ENCODE results near the gene SEMA4F.

DNA sequence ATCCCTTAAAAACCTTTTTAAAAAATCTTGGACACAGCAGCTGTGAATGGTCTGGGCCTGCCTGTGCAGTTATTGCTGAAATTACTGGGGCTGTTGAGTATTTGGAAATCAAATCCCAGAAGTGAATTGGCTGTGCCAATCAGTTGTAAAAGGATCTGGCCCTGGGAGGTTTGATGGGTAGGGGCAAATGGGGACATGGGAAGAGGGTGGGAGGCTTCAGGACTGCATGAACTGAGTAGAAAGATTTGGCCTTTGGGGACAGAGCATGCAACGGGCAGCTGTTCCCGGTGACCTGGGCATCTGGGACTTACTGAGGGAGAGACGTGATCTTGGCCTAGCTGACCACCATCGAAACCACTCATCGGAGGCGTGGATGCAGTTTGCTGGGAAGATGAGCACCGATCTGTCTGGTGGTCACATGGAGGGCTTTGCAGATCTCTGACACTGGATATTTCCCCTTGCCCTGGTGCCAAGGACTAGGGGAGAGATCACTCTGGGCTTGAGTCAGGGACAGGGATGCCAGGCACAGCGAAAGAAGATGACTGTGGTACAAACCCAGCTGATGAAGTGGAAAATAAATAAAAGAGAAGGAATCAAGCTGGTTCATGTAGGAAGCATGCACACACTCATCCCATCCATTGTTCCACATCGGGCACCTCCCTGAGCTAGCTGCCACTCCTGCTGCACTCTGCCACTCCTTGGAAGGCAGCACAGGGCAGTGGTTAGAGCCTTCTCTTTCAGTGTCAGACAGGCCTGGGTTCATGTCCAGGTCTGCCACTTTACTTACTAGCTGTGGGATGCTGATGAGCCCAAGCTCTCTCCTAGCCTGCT lies 58.4 kb downstream of the SEMA4F start:
- TF ChIP-seq, protein P1, sequence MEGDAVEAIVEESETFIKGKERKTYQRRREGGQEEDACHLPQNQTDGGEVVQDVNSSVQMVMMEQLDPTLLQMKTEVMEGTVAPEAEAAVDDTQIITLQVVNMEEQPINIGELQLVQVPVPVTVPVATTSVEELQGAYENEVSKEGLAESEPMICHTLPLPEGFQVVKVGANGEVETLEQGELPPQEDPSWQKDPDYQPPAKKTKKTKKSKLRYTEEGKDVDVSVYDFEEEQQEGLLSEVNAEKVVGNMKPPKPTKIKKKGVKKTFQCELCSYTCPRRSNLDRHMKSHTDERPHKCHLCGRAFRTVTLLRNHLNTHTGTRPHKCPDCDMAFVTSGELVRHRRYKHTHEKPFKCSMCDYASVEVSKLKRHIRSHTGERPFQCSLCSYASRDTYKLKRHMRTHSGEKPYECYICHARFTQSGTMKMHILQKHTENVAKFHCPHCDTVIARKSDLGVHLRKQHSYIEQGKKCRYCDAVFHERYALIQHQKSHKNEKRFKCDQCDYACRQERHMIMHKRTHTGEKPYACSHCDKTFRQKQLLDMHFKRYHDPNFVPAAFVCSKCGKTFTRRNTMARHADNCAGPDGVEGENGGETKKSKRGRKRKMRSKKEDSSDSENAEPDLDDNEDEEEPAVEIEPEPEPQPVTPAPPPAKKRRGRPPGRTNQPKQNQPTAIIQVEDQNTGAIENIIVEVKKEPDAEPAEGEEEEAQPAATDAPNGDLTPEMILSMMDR (IDR thresholded peaks at IDR 0.05): no peak
- TF ChIP-seq POLR2A (IDR thresholded peaks at IDR 0.05): no peak
